Subcutaneous abdominal adipose tissue (tissue), 5 donors: Measurements from ENCODE around the gene RPS6KA5.

Source experiments
- H3K27ac ChIP-seq: one replicate; pipeline ENCODE4 v1.7.0; 2013; ENCODE audit warnings: low read depth, mild to moderate bottlenecking, inconsistent platforms, low read length, moderate library complexity
- H3K27me3 ChIP-seq, 5 donors: one replicate each; pipeline ENCODE4 v1.7.0; 2013; ENCODE audit warnings: low read length in 5 of 5, inconsistent platforms in 1 of 5; ENCODE audit not compliant: control insufficient read depth in 5 of 5, insufficient read depth in 4 of 5
- H3K36me3 ChIP-seq, 5 donors: one replicate each; pipeline ENCODE4 v1.7.0; 2013; ENCODE audit warnings: low read length in 5 of 5; ENCODE audit not compliant: control insufficient read depth in 5 of 5, insufficient read depth in 5 of 5
- H3K4me1 ChIP-seq, 5 donors: one replicate each; pipeline ENCODE4 v1.7.0; 2013; ENCODE audit warnings: low read length in 5 of 5, mild to moderate bottlenecking in 3 of 5, moderate library complexity in 1 of 5; ENCODE audit not compliant: control insufficient read depth in 5 of 5, insufficient read depth in 5 of 5
- H3K4me3 ChIP-seq, 5 donors: one replicate each; pipeline ENCODE4 v1.7.0; 2013; ENCODE audit warnings: low read length in 5 of 5, low read depth in 1 of 5
- H3K9ac ChIP-seq, 5 donors: one replicate each; pipeline ENCODE4 v1.7.0; 2013; ENCODE audit warnings: low read length in 5 of 5, mild to moderate bottlenecking in 4 of 5, moderate library complexity in 3 of 5
- H3K9me3 ChIP-seq, 5 donors: one replicate each; pipeline ENCODE4 v1.7.0; 2013; ENCODE audit warnings: low read length in 5 of 5; ENCODE audit not compliant: control insufficient read depth in 5 of 5
- donor health status: healthy.
- donor health status: healthy.
- donor health status: healthy.
- donor health status: healthy.
- donor health status: healthy.

The RPS6KA5 gene

DNA sequence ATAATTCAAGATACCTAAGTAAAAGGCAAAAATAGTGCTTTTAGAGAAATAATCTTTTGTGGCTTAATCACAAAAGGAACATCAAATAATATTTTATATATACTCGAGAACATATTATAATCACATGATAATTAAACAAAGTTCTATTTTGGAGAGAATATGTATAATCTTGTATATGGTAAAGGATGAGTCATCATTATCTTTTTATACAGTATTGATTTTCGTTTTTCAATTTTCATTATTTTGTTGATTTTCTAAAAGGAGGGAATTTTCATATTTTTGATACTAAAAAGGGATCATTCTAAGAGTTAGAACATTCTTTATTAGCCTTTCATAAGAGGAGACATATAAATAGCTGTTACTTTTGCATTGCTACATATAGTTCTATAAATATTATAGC, 166.9 kb downstream of the RPS6KA5 start:
- Histone ChIP-seq H3K27ac (no peak overlapping the region), H3K4me1 (no peaks in the 10 kb centered on the region), H3K36me3 (peaks cover 0 to 14% (median 10%) of the 10 kb centered on the region in 5 donors), H3K4me3 (no peak overlapping the region), H3K9me3 (no peaks in the 10 kb centered on the region), H3K27me3 (no peaks in the 10 kb centered on the region), H3K9ac (no peak overlapping the region)

DNA sequence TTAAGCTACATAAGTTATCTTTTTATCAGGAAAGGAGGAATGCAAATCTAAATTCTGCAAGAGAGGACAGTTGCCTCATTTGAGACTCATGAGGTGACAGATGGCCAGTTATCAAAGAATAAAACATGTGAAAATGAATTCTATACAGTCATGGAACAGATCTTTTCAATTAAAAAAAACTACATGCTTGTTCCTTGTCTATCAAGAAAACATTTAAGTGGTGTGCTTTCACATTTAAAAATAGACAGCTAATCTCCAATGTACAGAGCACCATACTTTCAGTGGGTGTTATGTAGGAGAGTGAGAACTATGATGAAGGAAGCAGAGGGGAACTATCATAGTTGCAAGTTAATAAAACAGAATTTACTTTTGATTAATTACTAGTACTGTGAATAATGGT, 167.5 kb downstream of the RPS6KA5 start:
- H3K4me1 ChIP-seq: no peaks in the 10 kb centered on the region

DNA sequence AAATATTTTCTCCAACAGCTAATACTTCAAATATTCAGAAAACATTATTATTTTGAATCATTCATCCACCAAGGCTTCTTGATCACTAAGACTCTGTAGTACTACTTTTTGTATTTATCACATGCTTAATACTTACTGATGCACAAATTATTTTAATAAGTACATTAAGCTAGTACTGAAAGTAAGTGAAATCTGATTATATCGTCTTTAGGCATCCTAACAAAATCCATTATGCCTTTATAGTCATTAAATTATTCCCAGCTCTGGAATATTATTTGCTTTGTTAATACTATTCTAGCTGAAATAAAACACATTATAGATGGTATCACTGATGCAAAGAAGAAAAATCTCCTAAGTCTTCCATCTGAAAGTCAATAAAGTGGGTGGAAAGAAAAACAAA, 169.1 kb downstream of the RPS6KA5 start:
- no peaks in the 10 kb centered on the region for H3K27me3 ChIP-seq
- H3K9me3 ChIP-seq: peaks cover 0 to 2% (median 0%) of the 10 kb centered on the region in 5 donors
- H3K9ac ChIP-seq: no peak overlapping the region
- H3K4me1 ChIP-seq: no peaks in the 10 kb centered on the region
- H3K36me3 ChIP-seq: no peaks in the 10 kb centered on the region
- H3K27ac ChIP-seq: no peak overlapping the region
- no peak overlapping the region for H3K4me3 ChIP-seq

More for the DNA sequence above, 167.5 kb downstream of the RPS6KA5 start:
- no peak overlapping the region for H3K9ac ChIP-seq
- no peak overlapping the region for H3K4me3 ChIP-seq
- H3K36me3 ChIP-seq: peaks cover 0 to 9% (median 5%) of the 10 kb centered on the region in 5 donors
- H3K9me3 ChIP-seq: no peaks in the 10 kb centered on the region
- H3K27ac ChIP-seq: no peak overlapping the region
- no peaks in the 10 kb centered on the region for H3K27me3 ChIP-seq

DNA sequence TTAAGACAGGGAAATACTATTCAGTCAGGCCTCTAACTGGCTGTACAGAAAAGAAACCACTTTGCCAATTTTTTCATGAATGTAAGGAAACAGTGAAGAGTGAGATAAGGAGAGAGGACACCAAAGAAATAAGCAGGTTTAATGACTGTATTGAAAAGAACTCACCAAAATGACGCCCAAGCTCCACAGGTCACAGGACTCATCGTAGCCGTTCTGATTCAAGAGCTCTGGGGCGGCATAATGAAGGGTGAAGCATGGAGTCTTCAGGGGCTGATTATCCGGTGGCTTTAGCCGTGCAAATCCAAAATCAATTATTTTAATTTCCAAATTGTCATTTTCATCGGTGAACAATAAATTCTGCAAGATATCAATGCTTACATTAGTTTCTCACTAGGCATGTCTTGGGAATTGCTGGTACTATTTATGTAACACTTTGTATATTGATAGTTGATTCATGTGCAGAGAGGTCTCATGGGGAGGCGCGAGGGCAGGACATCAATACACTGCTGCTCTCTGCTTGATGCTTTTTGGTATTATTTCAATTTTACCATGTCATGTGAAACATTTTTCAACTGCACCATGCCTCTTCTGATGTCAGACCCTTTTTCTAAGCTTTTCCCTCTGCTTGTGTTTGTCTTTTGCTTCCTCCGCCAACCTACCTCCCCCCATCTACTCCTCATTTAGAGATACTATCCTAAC, 170.0 kb downstream of the RPS6KA5 start:
- no peaks in the 10 kb centered on the region for H3K4me1 ChIP-seq
- H3K27me3 ChIP-seq: no peaks in the 10 kb centered on the region
- peaks cover 0 to 3% (median 0%) of the 10 kb centered on the region in 5 donors for H3K9me3 ChIP-seq
- no peak overlapping the region for H3K4me3 ChIP-seq
- no peaks in the 10 kb centered on the region for H3K36me3 ChIP-seq
- no peak overlapping the region for H3K9ac ChIP-seq
- H3K27ac ChIP-seq: no peak overlapping the region

DNA sequence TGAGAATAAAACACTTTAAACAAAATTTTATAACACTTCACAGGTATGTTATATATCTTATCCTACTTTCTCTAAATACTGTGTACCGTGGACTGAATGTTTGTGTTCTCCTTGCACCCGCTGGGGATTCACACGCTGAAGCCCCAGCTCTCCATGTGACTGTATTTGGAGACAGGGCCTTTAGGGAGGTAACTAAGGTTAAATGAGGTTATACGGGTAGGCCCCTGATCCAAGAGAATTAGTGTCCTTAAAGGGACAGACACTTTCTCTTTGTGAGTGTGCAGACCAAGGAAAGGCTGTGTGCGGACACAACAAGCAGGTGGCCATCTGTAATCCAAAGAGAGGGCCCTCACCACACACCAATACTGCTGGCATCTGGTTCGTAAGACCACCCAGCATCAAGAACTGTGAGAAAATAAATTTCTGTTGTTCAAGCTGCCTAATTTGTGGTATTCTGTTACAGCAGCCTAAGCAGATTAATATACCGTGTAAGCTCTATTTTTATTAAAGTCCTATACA, 174.1 kb downstream of the RPS6KA5 start:
- Histone ChIP-seq H3K9me3 (peaks cover 0 to 6% (median 3%) of the 10 kb centered on the region in 5 donors), H3K9ac (no peak overlapping the region), H3K4me1 (no peaks in the 10 kb centered on the region), H3K27ac (no peak overlapping the region), H3K4me3 (no peak overlapping the region), H3K36me3 (no peaks in the 10 kb centered on the region), H3K27me3 (no peaks in the 10 kb centered on the region)

- H3K4me3 ChIP-seq: no peak overlapping the region
- H3K27ac ChIP-seq: no peak overlapping the region
- peaks cover 0 to 3% (median 0%) of the 10 kb centered on the region in 5 donors for H3K36me3 ChIP-seq
These were observed 176.7 kb downstream of the RPS6KA5 start for GRCh38 chr14:90883782-90884181.

GRCh38 chr14:90883197-90883596, 177.2 kb downstream of the RPS6KA5 start:
- no peak overlapping the region for H3K4me3 ChIP-seq
- H3K4me1 ChIP-seq: no peaks in the 10 kb centered on the region
- no peak overlapping the region for H3K9ac ChIP-seq
- H3K27ac ChIP-seq: no peak overlapping the region
- peaks cover 0 to 6% (median 3%) of the 10 kb centered on the region in 5 donors for H3K9me3 ChIP-seq
- H3K27me3 ChIP-seq: no peaks in the 10 kb centered on the region
- peaks cover 0 to 3% (median 0%) of the 10 kb centered on the region in 5 donors for H3K36me3 ChIP-seq

More at GRCh38 chr14:90883782-90884181, 176.7 kb downstream of the RPS6KA5 start:
- no peak overlapping the region for H3K9ac ChIP-seq
- H3K9me3 ChIP-seq: peaks cover 0 to 6% (median 3%) of the 10 kb centered on the region in 5 donors
- H3K27me3 ChIP-seq: no peaks in the 10 kb centered on the region
- H3K4me1 ChIP-seq: no peaks in the 10 kb centered on the region

- Histone ChIP-seq H3K27ac (no peak overlapping the region), H3K9ac (no peak overlapping the region), H3K4me3 (no peak overlapping the region), H3K36me3 (peaks cover 0 to 4% (median under 1%) of the 10 kb centered on the region in 5 donors), H3K9me3 (peaks cover 0 to 6% (median 0%) of the 10 kb centered on the region in 5 donors), H3K4me1 (no peaks in the 10 kb centered on the region), H3K27me3 (no peaks in the 10 kb centered on the region)
These were observed 180.2 kb downstream of the RPS6KA5 start for GRCh38 chr14:90880282-90880681.

DNA sequence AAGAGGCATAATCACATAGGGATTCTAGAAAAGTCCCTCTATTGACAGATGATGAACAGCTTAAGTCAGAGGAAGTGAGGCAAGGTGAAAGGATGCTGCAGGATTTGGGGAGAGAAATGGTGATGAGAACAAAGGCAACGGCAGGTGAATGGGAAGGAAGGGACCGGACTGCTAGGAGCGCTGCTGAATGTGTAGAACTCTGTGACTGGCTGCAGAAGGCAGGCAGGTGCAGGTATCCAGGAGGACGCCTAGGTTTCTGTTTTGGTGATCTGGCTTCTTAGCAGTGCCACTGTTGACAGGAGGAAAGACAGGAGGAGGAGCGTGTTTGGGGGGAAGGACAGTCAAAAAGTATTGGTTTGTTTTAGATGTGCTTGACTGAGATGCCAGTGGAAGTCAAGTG, 185.8 kb downstream of the RPS6KA5 start:
- Histone ChIP-seq H3K36me3 (peaks cover 2 to 14% (median 4%) of the 10 kb centered on the region in 5 donors), H3K4me1 (peaks cover 0 to 6% (median 0%) of the 10 kb centered on the region in 5 donors), H3K9me3 (no peaks in the 10 kb centered on the region), H3K9ac (no peak overlapping the region), H3K27me3 (no peaks in the 10 kb centered on the region), H3K27ac (no peak overlapping the region), H3K4me3 (no peak overlapping the region)

GRCh38 chr14:90871605-90872233, 188.7 kb downstream of the RPS6KA5 start:
- H3K9me3 ChIP-seq: no peaks in the 10 kb centered on the region
- H3K36me3 ChIP-seq: peaks cover 0 to 13% (median 4%) of the 10 kb centered on the region in 5 donors
- peaks cover 0 to 6% (median 0%) of the 10 kb centered on the region in 5 donors for H3K4me1 ChIP-seq
- H3K4me3 ChIP-seq: no peak overlapping the region
- no peak overlapping the region for H3K27ac ChIP-seq
- no peak overlapping the region for H3K9ac ChIP-seq
- no peaks in the 10 kb centered on the region for H3K27me3 ChIP-seq
